Measurements from ENCODE around the gene ELL. TPM values are rescaled to one million over a fixed set of nuclear protein-coding genes. Genes with fewer than 3 reads are reported as not detected.

The ELL gene
- total RNA-seq, 1 donor from 2014 or later, result 7.5 TPM

DNA sequence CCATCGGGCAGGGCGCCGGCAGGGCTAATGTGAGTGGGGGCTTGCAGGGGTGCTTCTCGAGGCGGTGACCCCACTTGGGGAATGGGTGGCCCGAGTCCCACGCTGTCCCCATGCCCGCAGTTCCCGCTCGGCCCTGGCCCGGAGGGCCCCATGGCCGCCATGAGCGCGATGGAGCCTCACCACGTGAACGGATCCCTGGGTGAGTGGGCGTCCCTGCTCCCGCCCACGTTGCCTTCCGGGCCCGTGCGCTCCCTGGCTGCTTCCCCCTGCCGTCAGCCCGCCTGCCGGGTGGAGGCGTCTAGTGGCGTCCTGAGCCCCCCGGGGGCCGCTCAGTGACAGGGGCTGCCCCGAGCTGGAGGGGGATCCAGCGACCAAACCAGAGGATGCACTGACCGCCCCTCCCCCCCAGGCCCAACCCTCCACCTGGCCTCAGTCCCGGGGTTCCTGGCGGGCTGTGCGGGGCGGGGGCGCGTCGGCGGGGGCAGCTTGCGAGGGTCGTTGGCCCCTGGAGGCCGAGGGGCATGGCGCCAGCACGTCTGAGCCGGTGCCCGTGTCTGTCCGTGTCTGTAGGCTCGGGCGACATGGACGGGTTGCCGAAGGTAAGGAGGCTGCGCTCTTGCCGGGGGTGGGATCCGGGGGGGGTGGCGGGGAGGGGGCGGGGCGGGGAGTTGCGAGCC, 88.7 kb downstream of the ELL start:
- no peak for ATAC-seq (ENCODE audit: poor library complexity)
- peak; percentile 58 for DNase-seq
- intact Hi-C loops (cut with DNase I), result no loop called here

DNA sequence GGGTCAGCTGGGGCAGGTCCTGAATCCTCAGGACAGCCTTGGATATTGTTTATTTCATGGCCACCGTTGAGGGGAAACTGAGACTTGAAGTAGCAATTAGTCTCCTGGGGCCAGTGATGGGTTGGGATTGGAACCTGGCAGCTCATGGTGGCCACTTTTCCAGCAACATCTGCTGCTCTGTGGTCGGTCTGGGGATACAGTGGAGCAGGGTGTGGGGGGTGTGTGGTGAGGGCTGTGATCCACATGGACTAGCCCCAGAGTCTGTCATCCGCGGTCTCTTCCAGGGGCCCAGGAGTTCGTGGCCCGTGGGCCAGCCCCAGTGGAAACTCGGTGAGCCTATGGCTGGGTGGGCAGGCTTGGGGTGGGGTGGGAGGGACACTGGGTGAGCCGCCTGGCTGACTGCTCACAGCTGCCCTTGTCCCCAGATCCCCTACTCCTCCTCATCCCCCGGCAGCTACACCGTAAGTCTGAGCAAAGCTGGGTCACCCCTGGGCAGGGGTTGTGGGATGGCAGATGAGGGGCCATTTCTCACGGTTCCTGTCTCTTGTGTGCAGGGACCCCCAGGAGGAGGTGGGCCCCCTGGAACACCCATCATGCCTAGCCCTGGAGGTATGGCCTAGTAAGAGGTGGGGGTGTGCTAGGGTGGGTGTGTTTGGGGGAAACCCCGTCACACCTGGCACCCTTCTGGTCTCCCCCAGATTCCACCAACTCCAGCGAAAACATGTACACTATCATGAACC, 89.4 kb downstream of the ELL start:
- DNase-seq (no peak), ATAC-seq (ENCODE audit: poor library complexity) (no peak)
- intact Hi-C loops (cut with DNase I), result no loop called here

DNA sequence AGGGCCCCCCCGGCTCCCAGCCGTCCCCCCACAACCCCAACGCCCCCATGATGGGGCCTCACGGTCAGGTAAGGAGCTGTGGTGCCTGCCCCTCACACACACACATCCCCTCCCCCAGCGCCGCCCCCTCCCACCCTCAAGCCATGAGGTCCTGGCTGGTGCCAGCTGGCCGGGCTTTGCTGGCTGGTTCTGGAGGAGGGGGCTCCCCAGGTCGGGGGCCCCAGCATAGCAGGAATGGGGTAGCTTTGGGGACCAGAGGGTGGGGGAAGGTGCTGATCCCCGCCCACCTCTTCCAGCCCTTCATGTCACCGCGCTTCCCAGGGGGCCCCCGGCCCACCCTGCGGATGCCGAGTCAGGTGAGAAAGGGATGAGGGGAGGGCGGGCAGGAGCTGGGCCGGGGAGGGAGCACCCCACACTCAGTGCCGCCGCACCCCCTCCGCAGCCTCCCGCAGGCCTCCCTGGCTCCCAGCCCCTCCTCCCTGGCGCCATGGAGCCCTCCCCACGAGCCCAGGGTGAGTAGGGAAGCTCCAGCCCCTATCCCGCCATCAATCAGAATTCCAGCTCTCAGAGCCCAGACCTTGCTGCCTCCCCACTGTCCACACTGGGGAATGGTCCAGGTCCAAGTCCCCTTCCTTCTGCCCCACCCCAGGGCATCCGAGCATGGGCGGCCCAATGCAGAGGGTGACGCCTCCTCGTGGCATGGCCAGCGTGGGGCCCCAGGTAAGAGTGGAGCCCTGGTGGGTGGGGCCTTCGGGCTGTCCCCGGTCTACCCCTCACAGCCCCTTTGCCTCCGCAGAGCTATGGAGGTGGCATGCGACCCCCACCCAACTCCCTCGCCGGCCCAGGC, 90.3 kb downstream of the ELL start:
- no peak for DNase-seq
- no peak for ATAC-seq (ENCODE audit: poor library complexity)
- intact Hi-C loops (cut with DNase I), result no loop called here

DNA sequence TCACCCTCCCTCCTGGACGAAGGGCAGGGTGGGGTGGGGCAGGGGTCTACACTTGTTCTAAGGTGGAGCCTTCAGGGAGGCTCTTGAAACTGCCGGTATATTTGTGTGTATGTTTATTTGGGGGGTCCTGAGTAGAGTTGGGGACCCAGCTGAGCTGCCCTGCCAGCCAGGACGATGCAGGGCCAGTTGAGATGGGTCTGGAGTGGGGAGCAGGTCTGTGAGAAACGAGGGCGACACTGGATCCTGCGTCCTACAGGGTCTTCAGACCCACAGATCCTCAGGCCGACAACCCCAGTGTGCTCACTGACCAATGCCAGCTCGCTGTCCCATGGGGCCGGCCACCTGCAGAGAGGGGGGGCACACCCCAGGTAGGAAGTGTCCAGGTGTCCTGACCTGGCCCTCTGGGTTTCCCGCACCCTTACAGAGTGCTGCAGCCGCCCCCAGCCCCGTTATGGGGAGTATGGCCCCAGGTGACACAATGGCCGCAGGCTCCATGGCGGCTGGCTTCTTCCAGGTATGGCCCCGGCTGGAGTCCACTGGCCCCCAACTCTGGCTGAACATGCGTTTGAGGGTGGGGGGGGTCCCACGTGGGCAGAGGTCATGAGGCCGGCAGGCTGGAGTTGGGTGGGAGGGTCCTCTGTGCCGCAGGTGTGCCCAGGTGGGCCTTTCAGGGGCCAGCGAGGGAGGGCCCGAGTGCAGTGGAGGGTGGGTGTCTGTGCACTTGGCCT, 91.3 kb downstream of the ELL start:
- ATAC-seq (ENCODE audit: poor library complexity) (no peak), DNase-seq (no peak)
- intact Hi-C loops (cut with DNase I), result no loop called here

DNA sequence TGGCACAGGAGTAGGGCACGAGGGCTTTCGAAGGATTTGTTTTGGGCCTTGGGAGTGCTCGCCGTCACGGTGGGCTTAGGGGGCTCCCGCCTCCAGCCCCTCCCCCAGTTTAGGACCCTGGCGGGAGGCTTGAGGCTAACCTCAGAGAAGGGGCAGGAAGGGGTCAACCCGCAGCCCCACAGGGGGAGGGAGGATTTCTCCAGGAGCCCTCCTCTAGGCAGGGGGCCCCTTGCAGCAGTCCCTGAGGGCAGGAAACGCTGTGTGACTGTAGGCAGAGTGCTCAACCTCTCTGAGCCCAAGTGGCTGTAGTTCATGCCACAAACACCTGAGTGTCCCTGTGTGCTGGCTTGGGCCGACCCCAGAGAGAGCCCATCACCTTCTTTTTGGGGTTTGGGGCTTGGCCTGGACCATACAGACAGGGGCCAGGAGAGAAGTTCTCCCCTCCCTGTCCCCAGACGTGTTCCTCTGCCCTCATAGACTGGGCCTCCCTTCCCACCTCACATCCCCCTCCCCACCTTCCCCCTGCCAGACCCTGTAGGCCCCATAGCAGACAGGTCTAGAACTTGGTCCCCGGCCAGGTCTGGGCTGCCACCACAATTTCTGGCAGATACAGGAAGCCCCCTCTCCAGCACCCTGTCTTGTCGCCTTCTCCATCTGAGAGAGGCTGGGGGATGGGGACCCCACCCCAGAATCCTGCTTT, 92.0 kb downstream of the ELL start:
- intact Hi-C loops (cut with DNase I), result no loop called here
- DNase-seq (no peak), ATAC-seq (ENCODE audit: poor library complexity) (no peak)

DNA sequence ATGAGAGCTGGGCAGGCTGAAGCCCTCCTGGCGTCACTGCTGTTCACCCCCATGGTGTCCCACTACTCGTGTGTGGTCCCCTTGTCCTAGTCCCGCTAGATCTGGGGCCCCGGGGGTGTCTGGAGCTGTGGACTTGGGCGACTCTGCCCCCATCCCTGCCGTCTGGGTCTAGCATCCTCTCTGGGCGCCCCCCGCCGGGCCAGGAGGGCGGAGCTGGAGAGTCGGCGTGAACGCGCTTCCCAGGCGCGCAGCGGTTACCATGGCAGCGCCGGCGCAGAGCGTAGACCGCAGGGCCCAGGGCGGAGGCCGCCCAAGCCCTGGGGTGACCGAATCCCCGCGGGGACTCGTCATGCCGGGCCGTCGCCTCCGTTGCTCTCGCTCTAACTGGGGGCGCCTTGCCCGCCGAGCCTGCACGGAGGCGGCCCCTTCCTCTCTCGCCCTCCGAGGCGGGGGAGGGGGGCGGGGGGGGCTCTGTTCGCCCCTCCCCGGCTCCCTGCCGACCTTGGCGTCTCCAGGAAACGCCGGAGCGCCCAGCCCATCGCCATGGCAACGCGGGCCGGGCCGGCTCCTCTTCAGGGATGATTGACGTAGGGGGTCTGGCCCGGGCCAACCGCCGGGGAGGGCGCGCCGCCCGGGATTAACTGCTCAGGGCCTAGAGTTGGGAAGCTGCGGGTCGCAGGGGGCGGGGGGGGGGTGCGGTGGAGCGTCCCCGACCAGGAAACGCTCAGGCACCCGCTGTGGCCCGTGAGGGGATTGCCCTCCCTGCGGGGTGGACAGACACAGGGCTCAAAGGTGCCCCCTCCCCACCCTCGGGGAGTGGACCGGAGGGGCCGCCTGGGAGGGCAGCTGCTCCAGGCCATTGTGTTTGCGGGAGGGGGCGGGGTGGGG, 92.8 kb downstream of the ELL start:
- DNase-seq, result peak; percentile 85
- peak; percentile 51 for ATAC-seq (ENCODE audit: poor library complexity)
- intact Hi-C loops (cut with DNase I), result no loop called here

DNA sequence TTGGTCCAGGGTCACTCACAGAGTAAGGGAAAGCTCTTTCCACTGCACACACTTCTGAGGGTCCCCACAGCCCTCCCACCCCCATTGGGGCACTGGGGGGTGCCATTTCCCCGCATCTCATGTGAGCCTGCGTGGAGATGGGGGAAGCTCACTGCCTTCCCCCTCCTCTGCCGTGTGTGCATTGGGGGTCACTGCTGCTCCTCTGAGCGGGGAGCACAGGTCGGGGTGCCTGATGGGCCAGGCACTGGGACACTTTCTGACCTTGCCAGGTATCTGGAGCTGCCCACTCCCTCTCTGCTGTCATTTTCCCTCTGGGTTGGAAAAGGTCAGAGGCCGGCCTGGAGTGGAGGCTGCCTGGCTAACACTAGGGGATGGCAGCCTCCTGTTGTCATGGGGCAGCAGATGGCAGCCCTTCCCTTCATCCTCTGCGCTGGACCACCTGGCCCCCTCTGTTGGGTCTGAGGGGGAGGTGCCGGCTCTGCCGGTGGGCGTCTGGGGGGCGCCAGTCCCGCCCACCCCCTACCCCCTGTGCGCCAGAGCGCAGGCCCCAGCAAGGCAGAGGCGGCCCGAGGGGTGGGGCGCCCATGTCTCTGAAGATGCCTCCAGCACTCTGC, 93.6 kb downstream of the ELL start:
- DNase-seq (no peak), ATAC-seq (ENCODE audit: poor library complexity) (no peak)
- intact Hi-C loops (cut with DNase I), result no loop called here

DNA sequence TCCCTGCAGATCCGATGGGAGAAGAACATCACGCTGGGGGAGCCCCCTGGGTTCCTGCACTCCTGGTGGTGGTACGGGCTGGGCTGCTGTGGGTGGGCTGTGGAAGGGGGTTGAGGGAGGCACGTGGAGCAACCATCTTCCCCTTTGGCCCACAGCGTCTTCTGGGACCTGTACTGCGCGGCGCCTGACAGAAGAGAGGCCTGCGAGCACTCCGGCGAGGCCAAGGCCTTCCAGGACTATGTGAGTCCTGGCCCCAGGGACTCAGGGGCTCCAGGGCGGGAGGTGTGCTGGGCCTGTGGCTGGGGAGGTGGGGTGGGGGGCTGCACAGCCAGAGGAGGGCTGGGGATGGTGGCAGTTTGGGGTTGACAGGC, 94.1 kb downstream of the ELL start:
- DNase-seq (no peak), ATAC-seq (ENCODE audit: poor library complexity) (no peak)
- intact Hi-C loops (cut with DNase I), result no loop called here

DNA sequence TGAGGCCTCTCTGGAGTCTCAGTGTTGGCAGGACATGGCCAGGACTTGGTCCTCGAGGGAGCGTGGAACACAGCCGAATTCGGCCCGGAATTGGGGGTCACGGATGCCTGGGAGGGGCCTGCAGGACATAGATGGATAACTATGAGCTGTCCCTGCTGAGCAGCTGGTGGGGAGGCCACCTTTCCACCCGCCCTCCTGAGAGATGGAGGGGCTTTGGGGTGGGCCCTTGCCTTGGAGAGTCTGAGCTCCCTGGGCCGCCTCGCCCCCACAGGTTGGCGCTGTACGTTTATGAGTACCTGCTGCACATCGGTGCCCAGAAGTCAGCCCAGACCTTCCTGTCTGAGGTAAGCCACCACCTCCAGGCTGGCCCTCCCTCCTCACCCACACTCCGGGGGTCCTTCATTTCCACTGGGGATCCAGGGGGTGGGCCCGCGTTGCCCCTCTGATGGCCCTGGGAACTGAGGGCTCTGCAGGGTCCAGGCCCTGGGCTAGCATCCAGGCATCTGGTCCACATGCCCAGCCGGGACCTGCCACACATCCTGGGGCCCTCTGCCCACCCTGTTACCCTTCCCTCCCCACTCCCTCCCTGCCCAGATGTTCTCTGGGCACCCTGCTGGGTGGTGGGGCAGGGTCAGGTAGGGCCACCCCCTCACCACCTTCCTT, 94.7 kb downstream of the ELL start:
- ATAC-seq (ENCODE audit: poor library complexity) (no peak), DNase-seq (no peak)
- intact Hi-C loops (cut with DNase I), result no loop called here

DNA sequence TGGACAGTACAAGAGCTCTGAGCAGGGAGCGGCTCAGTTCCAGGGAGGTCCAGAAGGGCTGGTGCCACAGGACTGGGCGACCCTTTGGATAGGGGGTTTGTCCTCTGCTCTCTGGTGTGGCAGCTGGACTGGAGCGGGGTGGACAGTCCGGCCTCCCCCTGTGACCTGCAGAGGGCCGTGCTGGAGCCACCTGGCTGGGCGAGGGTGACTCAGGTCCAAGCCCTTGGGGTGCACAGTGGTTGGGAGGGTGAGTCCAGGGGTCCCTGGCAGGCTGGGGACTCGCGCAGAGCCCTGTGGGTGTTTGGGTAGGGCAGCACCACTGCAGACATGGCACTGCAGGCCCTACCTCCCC, 95.5 kb downstream of the ELL start:
- intact Hi-C loops (cut with DNase I), result no loop called here
- ATAC-seq (ENCODE audit: poor library complexity) (no peak), DNase-seq (no peak)

DNA sequence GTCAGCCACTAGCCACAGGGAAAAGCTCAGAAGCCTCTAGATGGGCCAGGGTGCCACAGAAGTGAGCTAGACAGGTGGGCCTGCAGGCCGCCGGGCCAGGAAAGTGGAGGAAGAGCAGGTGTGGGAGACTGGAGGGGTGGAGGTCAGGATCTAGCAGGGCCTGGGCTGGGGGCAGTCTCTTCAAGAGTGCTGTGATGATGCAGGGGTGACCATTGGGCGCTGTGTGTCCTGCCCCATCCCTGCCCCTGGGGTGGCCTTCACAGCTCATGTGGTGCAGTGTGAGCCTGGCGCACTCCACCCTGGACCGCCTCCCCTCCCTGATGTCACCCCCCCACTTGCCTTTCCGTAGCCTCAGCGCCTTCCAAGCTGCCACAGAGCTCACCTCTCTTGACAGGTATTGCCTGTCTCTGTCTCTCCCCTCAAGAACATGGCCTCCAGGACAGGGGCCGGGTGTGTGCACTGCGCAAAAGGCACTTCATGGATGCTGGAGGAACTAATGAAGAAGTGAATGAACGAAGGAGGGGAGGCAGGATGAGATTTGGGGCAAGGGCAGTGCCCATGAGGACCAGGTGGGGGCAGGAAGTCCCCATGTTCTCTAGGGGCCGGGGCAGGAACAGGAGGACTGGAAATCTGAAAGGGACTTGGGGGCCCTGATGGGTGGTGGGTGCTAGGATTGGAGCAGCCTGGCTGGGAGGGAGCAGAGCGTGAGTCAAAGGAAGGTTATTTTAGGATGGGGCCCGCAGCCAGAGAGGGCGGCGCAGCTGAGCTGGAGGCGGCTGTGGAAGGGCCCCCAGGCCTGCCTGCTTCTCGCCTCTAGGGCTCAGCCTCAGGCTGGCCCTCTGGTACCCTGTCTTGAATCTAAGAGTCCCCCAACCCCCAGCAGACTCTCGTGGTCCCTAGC, 96.1 kb downstream of the ELL start:
- intact Hi-C loops (cut with DNase I), result no loop called here
- DNase-seq, result peak; percentile 84
- ATAC-seq (ENCODE audit: poor library complexity), result peak; percentile 73

DNA sequence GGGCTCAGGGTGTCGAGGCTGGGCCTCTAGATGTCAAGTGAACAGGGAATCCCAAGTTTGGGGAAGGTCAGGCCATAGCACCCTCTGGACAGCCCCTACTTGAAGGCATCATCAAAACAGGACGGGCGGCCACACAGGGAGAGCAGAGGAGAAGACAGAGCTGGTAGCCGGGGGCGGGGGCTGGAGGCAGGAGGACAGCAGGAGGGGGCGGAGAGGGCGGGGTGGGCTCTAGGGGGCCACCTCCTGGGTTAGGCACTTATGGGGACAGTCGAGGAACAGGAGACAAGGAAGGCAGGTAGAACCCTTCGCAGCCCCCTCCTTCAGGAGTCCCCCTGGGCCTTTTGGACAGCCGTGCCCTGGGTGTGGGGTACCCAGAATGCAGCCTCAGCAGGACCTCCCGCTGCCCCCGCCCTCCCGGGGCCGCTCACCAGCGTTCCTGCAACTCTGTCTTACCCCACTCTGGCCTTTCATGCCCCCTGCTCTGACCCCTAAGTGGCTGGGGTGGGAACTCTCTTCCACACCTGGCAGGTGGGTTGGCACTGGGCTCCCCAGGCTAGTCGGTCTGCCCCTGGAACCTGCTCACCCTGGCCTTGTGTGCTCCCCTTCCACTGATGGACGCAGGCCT, 96.9 kb downstream of the ELL start:
- ATAC-seq (ENCODE audit: poor library complexity) (no peak), DNase-seq (no peak)
- intact Hi-C loops (cut with DNase I), result no loop called here

DNA sequence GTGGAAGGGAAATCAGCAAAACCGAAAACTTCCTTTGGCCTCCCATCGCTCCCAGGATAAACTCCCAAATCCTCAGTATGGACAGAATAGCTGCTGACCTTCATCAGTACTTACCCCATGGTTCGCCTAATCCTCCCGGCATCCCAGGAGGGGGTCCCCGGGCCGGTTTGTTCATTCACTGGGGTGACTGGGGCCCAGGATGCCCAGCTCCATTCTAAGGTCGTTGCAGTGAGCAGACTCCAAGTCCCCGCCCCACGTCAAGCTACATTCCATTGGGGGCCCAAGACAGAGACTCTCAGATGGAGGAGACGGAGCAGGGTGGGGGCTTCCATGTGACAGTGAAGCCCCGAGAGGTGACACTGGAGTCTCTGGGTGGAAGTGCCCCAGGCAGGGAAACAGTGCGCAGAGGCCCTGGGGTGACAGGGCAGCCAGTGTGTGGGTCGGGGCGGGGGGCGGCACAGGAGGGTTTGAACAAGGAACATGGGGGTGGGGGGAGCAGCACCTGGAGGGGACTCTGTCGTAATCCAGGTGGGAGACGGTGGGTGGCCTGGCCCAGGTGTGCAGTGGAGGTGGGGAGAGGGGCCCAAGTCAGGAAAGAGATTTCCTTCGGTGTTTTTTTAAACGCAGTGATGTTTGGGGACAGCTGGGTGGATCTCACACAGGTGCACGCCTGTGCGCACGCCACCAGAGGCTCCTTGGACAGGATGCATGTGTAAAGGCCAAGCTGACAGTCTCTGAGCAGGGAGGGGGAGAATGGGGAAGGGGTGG, 97.6 kb downstream of the ELL start:
- DNase-seq (no peak), ATAC-seq (ENCODE audit: poor library complexity) (no peak)
- intact Hi-C loops (cut with DNase I), result no loop called here

DNA sequence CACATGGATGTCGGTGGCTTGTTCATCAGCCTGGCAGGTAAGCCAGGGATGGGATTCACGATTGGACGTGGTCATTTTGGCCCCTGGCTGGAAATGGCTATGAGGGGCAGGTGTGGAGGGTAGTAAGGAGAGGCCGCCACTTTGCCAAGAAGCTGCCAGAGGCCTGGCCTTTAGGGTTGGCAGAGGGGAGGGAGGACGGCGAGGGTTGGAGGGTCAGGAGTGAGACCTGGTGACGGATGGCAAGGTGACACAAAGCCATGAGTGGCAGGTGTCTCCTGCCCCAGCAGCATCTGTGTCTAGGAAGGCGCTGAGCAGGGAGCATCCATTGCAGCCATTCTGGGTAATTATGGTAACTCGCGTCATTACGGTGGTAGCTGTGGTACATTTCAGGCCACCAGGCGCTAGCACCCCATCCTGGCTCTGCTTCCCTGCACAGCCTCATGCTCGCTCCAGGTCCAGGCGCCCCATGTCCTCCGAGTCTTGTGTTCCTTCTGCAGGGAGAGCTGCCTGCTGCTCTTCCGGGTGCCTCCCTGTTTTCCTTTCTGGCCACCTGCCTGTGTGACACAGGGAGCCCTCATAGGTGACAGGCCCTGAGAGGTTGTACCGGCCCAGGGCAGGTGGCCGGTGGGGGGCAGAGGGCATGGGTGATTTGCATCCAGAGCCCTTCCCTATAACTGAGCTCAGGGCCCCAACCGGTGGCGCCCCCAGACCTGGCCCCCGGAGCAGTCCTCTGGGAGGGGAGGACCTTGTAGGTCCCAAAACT, 98.4 kb downstream of the ELL start:
- intact Hi-C loops (cut with DNase I), result no loop called here
- DNase-seq (no peak), ATAC-seq (ENCODE audit: poor library complexity) (no peak)
